Measurements from ENCODE around the gene IL22RA2.

DNA sequence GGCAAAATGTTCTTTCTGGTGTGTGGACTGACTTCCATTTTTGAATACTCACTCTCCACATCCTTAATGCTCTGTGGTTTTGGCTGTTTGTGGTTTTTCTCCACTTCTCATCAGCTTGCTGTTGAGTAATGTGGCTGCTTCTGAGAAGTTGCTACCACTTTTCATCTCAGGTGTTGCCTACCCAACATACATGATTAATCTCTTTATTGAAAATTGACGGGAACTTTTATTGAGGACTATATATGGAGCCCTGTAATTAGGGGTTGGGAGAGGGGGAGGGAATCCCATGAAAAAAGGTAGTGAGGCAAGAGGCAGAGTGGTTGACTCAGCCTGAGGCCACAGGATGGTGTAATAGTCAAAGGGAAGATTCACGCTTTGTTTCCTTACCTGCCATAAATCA, 17.6 kb downstream of the IL22RA2 start:
- TF ChIP-seq GATA2 (IDR thresholded peaks at IDR 0.05; ENCODE audit: low read depth, low read length) (no peak), GATA3 (IDR thresholded peaks at IDR 0.05; ENCODE audit: low read depth, low read length) (no peak)

All from SH-SY5Y (cell line).